CD8-positive, alpha-beta memory T cell (primary cell): ENCODE data around the gene IPP. TPM values are rescaled to one million over a fixed set of nuclear protein-coding genes. Genes with fewer than 3 reads are reported as not detected.
A peak's percentile ranks its signal among the peaks of the same experiment; 100 is the strongest.

Experiments
- CTCF ChIA-PET: fragments of 350-600 bp; sonication (Branson Sonifier 250); formaldehyde crosslinking; loops from one replicate; lab custom pipeline; 2021; ENCODE audit warnings: antibody characterized with exemption; lab: Charles Lee
- POLR2A ChIA-PET: fragments of 350-600 bp; sonication (Branson Sonifier 250); formaldehyde crosslinking; loops from one replicate; lab custom pipeline; 2021; ENCODE audit warnings: antibody characterized with exemption; lab: Charles Lee
- DNase-seq, 5 donors: peaks; one replicate each; pipeline versions ENCODE4 v3.0.0 to v3.0.0-alpha.2; 2020 to 2022; ENCODE audit warnings: mixed read lengths in 1 of 5
- H3K27ac ChIP-seq: one replicate; pipeline ENCODE4 v1.7.0; 2013; ENCODE audit warnings: low read depth, mild to moderate bottlenecking, low read length, moderate library complexity
- H3K27me3 ChIP-seq: 2 replicates; pipeline ENCODE4 v1.7.0; 2013; ENCODE audit warnings: low read length, mild to moderate bottlenecking; ENCODE audit not compliant: insufficient read depth, poor library complexity, severe bottlenecking
- H3K36me3 ChIP-seq: 2 replicates; pipeline ENCODE4 v1.7.0; 2013; ENCODE audit warnings: mild to moderate bottlenecking, low read length, moderate library complexity; ENCODE audit not compliant: insufficient read depth
- H3K4me1 ChIP-seq: 2 replicates; pipeline ENCODE4 v1.7.0; 2013; ENCODE audit warnings: mild to moderate bottlenecking, low read length, moderate library complexity; ENCODE audit not compliant: insufficient read depth
- H3K4me3 ChIP-seq: 2 replicates; pipeline ENCODE4 v1.7.0; 2013; ENCODE audit warnings: mild to moderate bottlenecking, low read length
- H3K9me3 ChIP-seq: 2 replicates; pipeline ENCODE4 v1.7.0; 2013; ENCODE audit warnings: mild to moderate bottlenecking, low read length
- H3K27ac Mint-ChIP-seq, 8 donors: one replicate each; pipeline ENCODE4 v1.8.0; 2020 to 2021; ENCODE audit warnings: mixed read lengths in 8 of 8, mild to moderate bottlenecking in 6 of 8, inconsistent platforms in 3 of 8, moderate library complexity in 3 of 8
- H3K27me3 Mint-ChIP-seq, 2 donors: one replicate each; pipeline ENCODE4 v1.8.0; 2020 to 2021; ENCODE audit warnings: mixed read lengths in 2 of 2, mild to moderate bottlenecking in 1 of 2, moderate library complexity in 1 of 2
- H3K36me3 Mint-ChIP-seq, 3 donors: one replicate each; pipeline ENCODE4 v1.8.0; 2020 to 2021; ENCODE audit warnings: mixed read lengths in 3 of 3, inconsistent platforms in 1 of 3, mild to moderate bottlenecking in 1 of 3
- H3K4me1 Mint-ChIP-seq, 3 donors: one replicate each; pipeline ENCODE4 v1.8.0; 2020 to 2021; ENCODE audit warnings: mixed read lengths in 3 of 3, inconsistent platforms in 1 of 3, mild to moderate bottlenecking in 1 of 3
- H3K4me3 Mint-ChIP-seq, 7 donors: one replicate each; pipeline ENCODE4 v1.8.0; 2020 to 2021; ENCODE audit warnings: mixed read lengths in 7 of 7, mild to moderate bottlenecking in 6 of 7, moderate library complexity in 4 of 7, inconsistent platforms in 2 of 7
- H3K9me3 Mint-ChIP-seq, 5 donors: one replicate each; pipeline ENCODE4 v1.8.0; 2020 to 2022; ENCODE audit warnings: mixed read lengths in 5 of 5, mild to moderate bottlenecking in 3 of 5, moderate library complexity in 2 of 5, inconsistent platforms in 1 of 5
- polyA plus RNA-seq: library from polyadenylated mRNA; unstranded; fragments of 300-500 nt; fragmentation: Illumina TruSeq; gene quantifications from one replicate; pipeline ENCODE4 v1.2.3, GENCODE V29; 2021
- total RNA-seq, 2 experiments: library from RNA; stranded (reverse); gene quantifications; one replicate each; pipeline ENCODE4 v1.2.3, GENCODE V29; 2021

IPP gene
- total and polyA plus RNA-seq, 3 experiments from 2014 or later, result 15.0 to 19.4 (median 18.3) TPM

DNA sequence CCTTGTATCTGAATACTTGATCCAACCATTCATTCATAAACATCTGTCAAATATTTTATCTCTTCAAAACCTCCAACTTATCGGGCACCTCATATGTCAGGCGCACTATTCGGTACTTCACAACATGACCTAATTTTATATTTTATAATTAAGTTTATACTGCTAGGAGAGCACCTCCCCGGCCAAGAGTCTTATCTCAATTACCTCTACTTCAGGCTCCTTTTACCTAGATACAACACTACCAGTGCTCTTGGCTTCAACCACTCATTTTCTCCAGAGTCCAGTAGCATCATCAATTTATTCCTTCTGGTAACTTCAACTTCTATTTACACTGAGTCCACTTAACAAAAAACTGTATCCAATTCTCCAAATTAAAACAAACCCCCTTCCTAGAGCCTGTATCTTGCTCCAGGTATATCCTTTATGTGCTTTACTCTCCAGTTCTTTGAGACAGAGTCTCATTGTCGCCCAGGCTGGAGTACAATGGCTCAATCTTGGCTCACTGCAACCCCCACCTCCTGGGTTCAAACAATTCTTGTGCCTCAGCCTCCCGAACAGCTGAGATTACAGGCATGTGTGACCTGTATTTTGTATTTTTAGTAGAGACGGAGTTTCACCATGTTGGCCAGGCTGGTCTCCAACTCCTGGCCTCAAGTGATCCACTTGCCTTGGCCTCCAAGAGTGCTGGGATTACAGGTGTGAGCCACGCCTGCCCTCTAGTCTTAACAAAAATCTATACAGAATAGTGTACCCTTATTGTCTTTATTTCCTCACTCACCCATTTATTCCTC, 82.9 kb downstream of the IPP start:
- Histone ChIP-seq H3K27ac (no peak overlapping the region), H3K4me1 (peaks cover 9% of the 10 kb centered on the region), H3K27me3 (no peaks in the 10 kb centered on the region), H3K4me3 (no peak overlapping the region), H3K36me3 (no peaks in the 10 kb centered on the region), H3K9me3 (no peaks in the 10 kb centered on the region)
- Mint-ChIP-seq H3K36me3 (peaks cover 0 to 21% (median 2%) of the 10 kb centered on the region in 3 donors), H3K4me1 (peaks cover 51 to 71% (median 66%) of the 10 kb centered on the region in 3 donors), H3K9me3 (no peaks in the 10 kb centered on the region), H3K27me3 (no peaks in the 10 kb centered on the region), H3K4me3 (peak overlapping the region in 2 of 7 donors; percentile 6 to 9), H3K27ac (peak overlapping the region in 4 of 8 donors; percentile 49 to 61 (median 57))
- DNase-seq, result no peak
- CTCF ChIA-PET, result no interaction called here
- POLR2A ChIA-PET, result interaction anchor here (0.6 kb wide), 1 partner anchor 31 kb away, joined by 5 read pairs; no protein-coding TSS in a partner anchor

DNA sequence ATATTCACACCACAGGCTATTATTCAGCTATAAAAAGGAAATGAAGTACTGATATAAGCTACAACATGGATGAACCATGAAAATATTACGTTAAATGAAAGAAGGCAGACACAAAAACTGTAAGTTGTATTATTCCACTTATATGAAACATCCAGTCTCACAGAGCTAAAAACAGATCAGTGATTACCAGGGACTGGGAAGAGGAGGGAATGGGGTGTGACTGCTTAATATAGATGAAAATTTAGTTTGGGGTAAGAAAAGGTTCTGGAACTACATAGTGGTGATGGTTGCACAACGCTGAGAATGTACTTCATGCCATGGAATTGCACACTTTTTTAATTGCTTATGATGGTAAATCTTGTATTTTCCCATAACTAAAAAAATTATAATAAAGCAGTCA, 83.6 kb downstream of the IPP start:
- Histone ChIP-seq H3K4me1 (peaks cover 9% of the 10 kb centered on the region), H3K27ac (no peak overlapping the region), H3K4me3 (no peak overlapping the region), H3K36me3 (no peaks in the 10 kb centered on the region), H3K27me3 (no peaks in the 10 kb centered on the region), H3K9me3 (no peaks in the 10 kb centered on the region)
- peaks cover 0 to 21% (median 2%) of the 10 kb centered on the region in 3 donors for H3K36me3 Mint-ChIP-seq
- POLR2A ChIA-PET, result no interaction called here
- no peaks in the 10 kb centered on the region for H3K9me3 Mint-ChIP-seq
- peaks cover 51 to 74% (median 66%) of the 10 kb centered on the region in 3 donors for H3K4me1 Mint-ChIP-seq
- no peaks in the 10 kb centered on the region for H3K27me3 Mint-ChIP-seq
- CTCF ChIA-PET, result no interaction called here
- no peak for DNase-seq
- peak overlapping the region in 1 of 8 donors; percentile 48 for H3K27ac Mint-ChIP-seq
- no peak overlapping the region for H3K4me3 Mint-ChIP-seq

DNA sequence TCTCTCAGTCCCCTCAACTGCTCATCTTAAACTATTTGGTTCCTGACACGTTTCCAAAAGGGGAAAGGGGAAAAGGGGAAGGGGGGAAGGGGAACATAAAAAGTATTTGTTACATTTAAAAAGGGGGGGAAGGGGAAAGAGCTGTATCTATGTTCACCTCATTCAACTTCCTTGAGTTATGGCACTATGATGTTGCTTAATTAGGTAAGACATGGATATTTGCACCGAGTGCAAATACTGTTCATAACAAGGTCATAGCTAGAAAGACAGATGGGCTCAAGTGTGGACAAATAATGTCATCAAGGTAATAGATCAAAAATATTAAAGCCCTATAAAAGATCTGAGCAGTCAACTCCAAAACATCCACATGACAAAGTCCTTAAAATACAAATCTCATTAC, 90.1 kb downstream of the IPP start:
- Histone ChIP-seq H3K36me3 (peaks cover 43% of the 10 kb centered on the region), H3K9me3 (no peaks in the 10 kb centered on the region), H3K27me3 (no peaks in the 10 kb centered on the region), H3K4me1 (no peaks in the 10 kb centered on the region), H3K27ac (no peak overlapping the region), H3K4me3 (no peak overlapping the region)
- H3K27ac Mint-ChIP-seq, result peak overlapping the region in 2 of 8 donors; percentile 10 to 29
- H3K9me3 Mint-ChIP-seq, result no peaks in the 10 kb centered on the region
- POLR2A ChIA-PET, result no interaction called here
- no peak for DNase-seq
- peaks cover 5 to 70% (median 13%) of the 10 kb centered on the region in 3 donors for H3K36me3 Mint-ChIP-seq
- no peak overlapping the region for H3K4me3 Mint-ChIP-seq
- CTCF ChIA-PET, result no interaction called here
- H3K27me3 Mint-ChIP-seq, result no peaks in the 10 kb centered on the region
- H3K4me1 Mint-ChIP-seq, result peaks cover 12 to 36% (median 23%) of the 10 kb centered on the region in 3 donors

DNA sequence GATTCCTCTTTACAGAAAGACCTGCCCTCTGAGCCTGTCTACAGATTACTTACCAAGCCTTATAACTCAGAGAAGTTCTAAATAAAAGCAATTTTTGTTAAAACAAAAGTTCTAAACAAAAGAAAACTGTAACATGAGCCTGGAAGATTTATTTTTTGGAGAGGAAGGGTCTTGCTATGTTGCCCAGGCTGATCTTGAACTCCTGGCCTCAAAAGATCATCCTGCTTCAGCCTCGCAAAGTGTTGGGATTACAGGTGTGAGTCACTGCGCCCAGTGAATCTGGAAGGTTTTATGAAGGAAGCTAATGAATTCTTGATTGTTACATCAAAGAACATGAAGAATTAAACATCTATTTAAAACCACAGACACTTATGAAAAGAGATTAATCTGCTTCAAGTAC, 91.2 kb downstream of the IPP start:
- no peak overlapping the region for H3K27ac ChIP-seq
- ChIA-PET CTCF (no interaction called here), POLR2A (no interaction called here)
- H3K36me3 Mint-ChIP-seq, result peaks cover 5 to 77% (median 15%) of the 10 kb centered on the region in 3 donors
- H3K27me3 Mint-ChIP-seq, result no peaks in the 10 kb centered on the region
- no peaks in the 10 kb centered on the region for H3K9me3 Mint-ChIP-seq
- DNase-seq, result no peak
- no peak overlapping the region for H3K4me3 Mint-ChIP-seq
- no peak overlapping the region for H3K27ac Mint-ChIP-seq
- H3K4me1 ChIP-seq, result no peaks in the 10 kb centered on the region
- H3K27me3 ChIP-seq, result no peaks in the 10 kb centered on the region
- no peak overlapping the region for H3K4me3 ChIP-seq
- peaks cover 54% of the 10 kb centered on the region for H3K36me3 ChIP-seq
- peaks cover 9 to 31% (median 19%) of the 10 kb centered on the region in 3 donors for H3K4me1 Mint-ChIP-seq
- no peaks in the 10 kb centered on the region for H3K9me3 ChIP-seq

DNA sequence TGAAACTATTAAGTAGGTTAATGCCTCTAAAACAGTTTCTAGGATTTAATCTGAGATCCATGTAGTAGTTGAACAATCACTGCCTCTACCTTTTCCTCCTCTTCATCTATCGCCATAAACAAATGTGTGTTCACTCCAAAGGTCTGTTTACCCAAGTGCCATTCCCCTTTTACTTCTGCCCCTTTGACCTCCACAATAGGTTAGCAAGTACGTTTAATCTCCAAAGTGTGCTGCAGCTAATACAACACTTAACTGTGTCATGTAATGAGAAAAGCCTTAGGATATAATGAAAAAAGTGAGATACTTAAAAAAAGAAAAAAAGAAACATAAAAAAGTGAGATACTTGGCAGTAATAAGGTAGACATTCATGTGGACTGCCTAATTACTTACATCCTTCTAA, 92.3 kb downstream of the IPP start:
- Histone ChIP-seq H3K4me1 (no peaks in the 10 kb centered on the region), H3K4me3 (no peak overlapping the region), H3K27ac (no peak overlapping the region), H3K9me3 (no peaks in the 10 kb centered on the region), H3K27me3 (no peaks in the 10 kb centered on the region), H3K36me3 (peaks cover 54% of the 10 kb centered on the region)
- Mint-ChIP-seq H3K4me3 (no peak overlapping the region), H3K36me3 (peaks cover 5 to 77% (median 15%) of the 10 kb centered on the region in 3 donors), H3K4me1 (peaks cover 6 to 27% (median 14%) of the 10 kb centered on the region in 3 donors), H3K27ac (peak overlapping the region in 2 of 8 donors; percentile 1 to 44), H3K27me3 (no peaks in the 10 kb centered on the region), H3K9me3 (no peaks in the 10 kb centered on the region)
- DNase-seq, result no peak
- ChIA-PET POLR2A (interaction anchor here (0.6 to 1.0 kb wide), 2 partner anchors 28 to 274 kb away, joined by 3 read pairs; partner anchors contain the start of gene GPBP1L1), CTCF (no interaction called here)

DNA sequence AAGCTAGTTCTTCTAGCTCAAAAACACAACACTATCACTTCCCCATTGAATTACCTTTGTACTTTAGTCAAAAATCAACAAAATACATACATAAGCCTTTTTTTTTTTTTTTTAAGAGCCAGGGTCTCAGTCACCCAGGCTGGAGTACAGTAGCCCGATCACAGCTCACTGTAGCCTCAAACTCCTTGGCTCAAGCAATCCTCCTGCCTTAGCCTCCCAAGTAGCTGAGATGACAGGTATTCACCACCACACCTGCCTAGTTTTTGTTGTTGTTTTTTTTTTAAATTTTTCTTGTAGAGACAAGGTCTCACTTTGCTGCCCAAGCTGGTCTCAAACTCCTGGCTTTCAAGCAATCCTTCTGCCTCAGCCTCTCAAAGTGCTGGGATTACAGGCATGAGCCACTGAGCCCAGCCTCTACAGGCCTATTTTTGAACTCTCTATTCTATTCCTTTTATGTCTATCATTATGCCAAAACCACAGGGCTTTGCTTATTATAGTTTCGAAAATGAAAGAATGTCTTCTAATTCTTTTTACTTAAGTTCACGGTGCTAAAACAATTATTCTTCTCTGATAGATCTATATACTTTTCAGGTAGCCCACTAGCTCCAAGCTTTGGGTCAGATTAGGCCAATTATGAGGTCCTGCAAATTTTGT, 93.8 kb downstream of the IPP start:
- POLR2A ChIA-PET, result no interaction called here
- Histone ChIP-seq H3K27me3 (no peaks in the 10 kb centered on the region), H3K9me3 (no peaks in the 10 kb centered on the region), H3K36me3 (peaks cover 63% of the 10 kb centered on the region), H3K4me3 (no peak overlapping the region), H3K4me1 (no peaks in the 10 kb centered on the region), H3K27ac (no peak overlapping the region)
- H3K9me3 Mint-ChIP-seq, result no peaks in the 10 kb centered on the region
- no peak for DNase-seq
- H3K36me3 Mint-ChIP-seq, result peaks cover 5 to 87% (median 19%) of the 10 kb centered on the region in 3 donors
- no peaks in the 10 kb centered on the region for H3K27me3 Mint-ChIP-seq
- peak overlapping the region in 1 of 7 donors; percentile 40 for H3K4me3 Mint-ChIP-seq
- H3K4me1 Mint-ChIP-seq, result peaks cover 0 to 14% (median 5%) of the 10 kb centered on the region in 3 donors
- peak overlapping the region in 1 of 8 donors; percentile 22 for H3K27ac Mint-ChIP-seq
- CTCF ChIA-PET, result no interaction called here

DNA sequence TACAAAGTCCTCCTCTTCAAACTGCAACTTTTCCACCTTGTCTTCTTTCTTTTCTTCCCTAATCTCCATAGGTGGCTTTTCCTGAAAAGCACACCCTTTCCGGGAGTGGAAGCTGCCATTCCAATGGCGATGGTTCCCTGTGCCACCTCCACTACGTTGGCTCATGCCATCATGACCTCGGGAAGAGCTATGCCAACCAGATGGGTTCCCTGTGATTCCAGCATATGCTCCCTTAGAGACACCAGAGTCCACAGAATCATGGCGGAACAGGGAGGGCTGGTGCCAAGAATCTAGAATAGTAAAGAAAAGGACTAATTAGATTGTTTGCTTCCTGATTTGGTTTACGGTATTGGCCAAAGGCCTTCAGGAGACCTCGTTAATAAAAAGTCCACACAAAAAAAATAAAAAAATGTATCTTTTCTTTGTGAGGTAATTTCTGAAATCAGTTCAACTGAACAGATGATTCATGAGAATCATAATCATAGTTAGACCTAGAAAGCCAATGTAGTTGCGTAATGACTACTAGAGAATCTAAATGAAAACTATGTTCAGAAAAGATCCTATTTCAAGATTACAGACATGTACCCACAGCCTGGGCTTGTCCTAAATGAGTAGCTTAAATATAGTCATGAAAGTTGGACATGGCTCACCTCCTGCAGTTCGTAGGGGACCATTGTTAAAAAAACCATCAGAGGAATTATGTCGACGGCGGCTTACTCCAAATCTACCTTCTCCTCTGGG, 95.7 kb downstream of the IPP start:
- H3K9me3 ChIP-seq, result no peaks in the 10 kb centered on the region
- no peak overlapping the region for H3K4me3 ChIP-seq
- H3K4me1 ChIP-seq, result no peaks in the 10 kb centered on the region
- ChIA-PET POLR2A (no interaction called here), CTCF (no interaction called here)
- H3K27ac Mint-ChIP-seq, result peak overlapping the region in 3 of 8 donors; percentile 29 to 51 (median 51)
- no peak overlapping the region for H3K27ac ChIP-seq
- H3K4me1 Mint-ChIP-seq, result peaks cover 4 to 9% (median 8%) of the 10 kb centered on the region in 3 donors
- no peaks in the 10 kb centered on the region for H3K9me3 Mint-ChIP-seq
- H3K36me3 ChIP-seq, result peaks cover 66% of the 10 kb centered on the region
- DNase-seq, result no peak
- peaks cover 5 to 90% (median 18%) of the 10 kb centered on the region in 3 donors for H3K36me3 Mint-ChIP-seq
- H3K27me3 ChIP-seq, result no peaks in the 10 kb centered on the region
- H3K27me3 Mint-ChIP-seq, result no peaks in the 10 kb centered on the region
- no peak overlapping the region for H3K4me3 Mint-ChIP-seq
